Measurements from ENCODE around the gene GRIP1.

Gene GRIP1

DNA sequence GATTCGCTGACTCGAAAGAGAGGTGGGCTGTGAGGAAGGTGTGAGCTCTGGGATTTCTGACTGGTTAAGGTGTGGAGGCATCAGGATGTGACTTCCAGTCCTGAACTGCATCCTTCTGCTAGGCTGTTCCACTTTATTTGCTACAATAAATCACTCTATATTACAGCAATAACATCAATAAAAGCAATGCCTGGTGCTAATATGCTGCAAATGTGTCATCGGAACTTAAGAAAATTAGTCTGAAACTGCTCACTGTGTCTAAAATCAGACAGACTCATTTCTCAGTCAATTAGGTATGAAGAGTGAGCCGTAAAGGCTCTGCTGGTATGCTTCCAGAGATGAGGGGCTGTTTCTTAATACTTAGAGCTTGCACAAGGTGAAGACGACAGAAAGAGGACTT, 250.0 kb downstream of the GRIP1 start:
- no peaks in the 10 kb centered on the region for H3K27me3 ChIP-seq (replicated peaks; ENCODE audit: insufficient read depth, low read length)
- DNase-seq = no peak
- H3K4me3 ChIP-seq (ENCODE audit: low read length) = no peak overlapping the region
- H3K4me2 ChIP-seq (ENCODE audit: low read depth, low read length) = no peak overlapping the region
- no peaks in the 10 kb centered on the region for H4K20me1 ChIP-seq (ENCODE audit: insufficient read depth, low read length)
- no peaks in the 10 kb centered on the region for H3K9me2 ChIP-seq (replicated peaks; ENCODE audit: insufficient read depth, low read length)
- no peaks in the 10 kb centered on the region for H3K36me3 ChIP-seq (replicated peaks; ENCODE audit: insufficient read depth, low read length)
- H3K9ac ChIP-seq (ENCODE audit: low read length) = no peak overlapping the region
- no peak overlapping the region for H3K27ac ChIP-seq (ENCODE audit: low read length)
- H3K79me2 ChIP-seq (ENCODE audit: low read length) = no peaks in the 10 kb centered on the region
- TF ChIP-seq CTCF (IDR thresholded peaks at IDR 0.05; ENCODE audit: low read length) (no peak), EZH2phosphoT487 (IDR thresholded peaks at IDR 0.05; ENCODE audit: low read length) (no peak), EZH2 (optimal IDR thresholded peaks at IDR 0.05; ENCODE audit: low read depth, low read length) (no peak)
- H3F3A ChIP-seq (ENCODE audit: insufficient read depth, low read length) = no peaks in the 10 kb centered on the region
- H3K4me1 ChIP-seq (ENCODE audit: low read length) = no peaks in the 10 kb centered on the region
- H2AFZ ChIP-seq (ENCODE audit: low read length) = no peak overlapping the region
- no peaks in the 10 kb centered on the region for H3K9me3 ChIP-seq (replicated peaks; ENCODE audit: insufficient read depth, low read length)

DNA sequence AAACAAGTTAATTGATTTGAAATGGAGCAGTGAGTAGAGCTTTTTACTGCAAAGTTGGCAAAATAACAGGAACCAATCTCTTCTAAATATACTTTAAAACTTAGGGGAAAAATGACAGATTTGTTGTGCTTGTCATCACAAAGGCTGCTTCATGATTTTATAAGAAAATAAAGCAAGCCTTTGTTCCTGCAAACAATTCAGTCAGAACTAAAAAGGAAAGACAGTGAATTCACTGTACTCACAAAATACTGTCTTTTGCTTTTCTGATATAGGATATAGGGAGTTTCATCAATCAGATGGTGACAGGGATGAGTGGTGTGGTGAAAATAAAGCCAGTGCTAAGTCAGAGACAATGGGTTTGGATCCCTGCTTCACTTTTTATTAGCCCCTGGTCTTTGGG, 250.6 kb downstream of the GRIP1 start:
- H3K79me2 ChIP-seq (ENCODE audit: low read length) = no peaks in the 10 kb centered on the region
- TF ChIP-seq CTCF (IDR thresholded peaks at IDR 0.05; ENCODE audit: low read length) (no peak), EZH2 (optimal IDR thresholded peaks at IDR 0.05; ENCODE audit: low read depth, low read length) (no peak), EZH2phosphoT487 (IDR thresholded peaks at IDR 0.05; ENCODE audit: low read length) (no peak)
- no peak overlapping the region for H3K4me2 ChIP-seq (ENCODE audit: low read depth, low read length)
- no peaks in the 10 kb centered on the region for H3K27me3 ChIP-seq (replicated peaks; ENCODE audit: insufficient read depth, low read length)
- no peaks in the 10 kb centered on the region for H4K20me1 ChIP-seq (ENCODE audit: insufficient read depth, low read length)
- no peak overlapping the region for H2AFZ ChIP-seq (ENCODE audit: low read length)
- H3F3A ChIP-seq (ENCODE audit: insufficient read depth, low read length) = no peaks in the 10 kb centered on the region
- no peaks in the 10 kb centered on the region for H3K4me1 ChIP-seq (ENCODE audit: low read length)
- no peaks in the 10 kb centered on the region for H3K9me2 ChIP-seq (replicated peaks; ENCODE audit: insufficient read depth, low read length)
- H3K36me3 ChIP-seq (replicated peaks; ENCODE audit: insufficient read depth, low read length) = no peaks in the 10 kb centered on the region
- H3K9ac ChIP-seq (ENCODE audit: low read length) = no peak overlapping the region
- H3K9me3 ChIP-seq (replicated peaks; ENCODE audit: insufficient read depth, low read length) = no peaks in the 10 kb centered on the region
- no peak overlapping the region for H3K27ac ChIP-seq (ENCODE audit: low read length)
- no peak overlapping the region for H3K4me3 ChIP-seq (ENCODE audit: low read length)
- no peak for DNase-seq

GRCh38 chr12:66426696-66427095, 252.2 kb downstream of the GRIP1 start:
- no peaks in the 10 kb centered on the region for H3K9me2 ChIP-seq (replicated peaks; ENCODE audit: insufficient read depth, low read length)
- no peak overlapping the region for H3K4me2 ChIP-seq (ENCODE audit: low read depth, low read length)
- no peak overlapping the region for H3K9ac ChIP-seq (ENCODE audit: low read length)
- TF ChIP-seq EZH2 (optimal IDR thresholded peaks at IDR 0.05; ENCODE audit: low read depth, low read length) = no peak
- no peak for TF ChIP-seq CTCF (IDR thresholded peaks at IDR 0.05; ENCODE audit: low read length)
- no peak for TF ChIP-seq EZH2phosphoT487 (IDR thresholded peaks at IDR 0.05; ENCODE audit: low read length)
- no peaks in the 10 kb centered on the region for H3K36me3 ChIP-seq (replicated peaks; ENCODE audit: insufficient read depth, low read length)
- no peaks in the 10 kb centered on the region for H3K79me2 ChIP-seq (ENCODE audit: low read length)
- no peaks in the 10 kb centered on the region for H4K20me1 ChIP-seq (ENCODE audit: insufficient read depth, low read length)
- no peaks in the 10 kb centered on the region for H3K4me1 ChIP-seq (ENCODE audit: low read length)
- DNase-seq = no peak
- no peaks in the 10 kb centered on the region for H3F3A ChIP-seq (ENCODE audit: insufficient read depth, low read length)
- no peak overlapping the region for H2AFZ ChIP-seq (ENCODE audit: low read length)
- no peak overlapping the region for H3K4me3 ChIP-seq (ENCODE audit: low read length)
- H3K27ac ChIP-seq (ENCODE audit: low read length) = no peak overlapping the region
- no peaks in the 10 kb centered on the region for H3K9me3 ChIP-seq (replicated peaks; ENCODE audit: insufficient read depth, low read length)
- H3K27me3 ChIP-seq (replicated peaks; ENCODE audit: insufficient read depth, low read length) = no peaks in the 10 kb centered on the region
